Duodenal mucosa (tissue), 2 donors: ENCODE results near the gene SLC16A11.
A peak's percentile ranks its signal among the peaks of the same experiment; 100 is the strongest.

Source experiments
- H3K27ac ChIP-seq: one replicate; pipeline ENCODE4 v1.7.0; 2013; ENCODE audit warnings: low read depth, low read length
- H3K27me3 ChIP-seq, 2 donors: one replicate each; pipeline ENCODE4 v1.7.0; 2013; ENCODE audit warnings: low read length in 2 of 2, control low read depth in 1 of 2; ENCODE audit not compliant: insufficient read depth in 2 of 2, control insufficient read depth in 1 of 2
- H3K36me3 ChIP-seq, 2 donors: one replicate each; pipeline ENCODE4 v1.7.0; 2013; ENCODE audit warnings: low read length in 2 of 2, control low read depth in 1 of 2; ENCODE audit not compliant: insufficient read depth in 2 of 2, control insufficient read depth in 1 of 2
- H3K4me1 ChIP-seq, 2 donors: one replicate each; pipeline ENCODE4 v1.7.0; 2013; ENCODE audit warnings: low read length in 2 of 2, control low read depth in 1 of 2; ENCODE audit not compliant: insufficient read depth in 2 of 2, control insufficient read depth in 1 of 2
- H3K4me3 ChIP-seq, 2 donors: one replicate each; pipeline ENCODE4 v1.7.0; 2013; ENCODE audit warnings: low read length in 2 of 2, low read depth in 1 of 2
- H3K9ac ChIP-seq, 2 donors: one replicate each; pipeline ENCODE4 v1.7.0; 2013; ENCODE audit warnings: low read length in 2 of 2, low read depth in 1 of 2
- H3K9me3 ChIP-seq, 2 donors: one replicate each; pipeline ENCODE4 v1.7.0; 2013; ENCODE audit warnings: low read length in 2 of 2, control low read depth in 1 of 2; ENCODE audit not compliant: control insufficient read depth in 1 of 2

SLC16A11 gene

GRCh38 chr17:7026471-7027115, 17.3 kb downstream of the SLC16A11 start:
- Histone ChIP-seq H3K36me3 (no peaks in the 10 kb centered on the region), H3K27ac (no peak overlapping the region), H3K27me3 (no peaks in the 10 kb centered on the region), H3K9me3 (no peaks in the 10 kb centered on the region), H3K9ac (no peak overlapping the region), H3K4me1 (peaks cover 11 to 20% of the 10 kb centered on the region in 2 donors), H3K4me3 (no peak overlapping the region)

- peaks cover 13 to 23% of the 10 kb centered on the region in 2 donors for H3K4me1 ChIP-seq
- no peak overlapping the region for H3K9ac ChIP-seq
- no peaks in the 10 kb centered on the region for H3K27me3 ChIP-seq
- H3K4me3 ChIP-seq, result no peak overlapping the region
- no peaks in the 10 kb centered on the region for H3K36me3 ChIP-seq
- H3K27ac ChIP-seq, result no peak overlapping the region
- no peaks in the 10 kb centered on the region for H3K9me3 ChIP-seq
Measured at GRCh38 chr17:7025245-7025644, 18.6 kb downstream of the SLC16A11 start.

GRCh38 chr17:7024402-7024785, 19.5 kb downstream of the SLC16A11 start:
- no peaks in the 10 kb centered on the region for H3K27me3 ChIP-seq
- no peak overlapping the region for H3K9ac ChIP-seq
- H3K36me3 ChIP-seq, result no peaks in the 10 kb centered on the region
- H3K27ac ChIP-seq, result no peak overlapping the region
- peaks cover 13 to 20% of the 10 kb centered on the region in 2 donors for H3K4me1 ChIP-seq
- no peaks in the 10 kb centered on the region for H3K9me3 ChIP-seq
- no peak overlapping the region for H3K4me3 ChIP-seq

- peak overlapping the region; percentile 72 for H3K27ac ChIP-seq
- peak overlapping the region; percentile 49 to 65 for H3K4me3 ChIP-seq
- peaks cover 13 to 20% of the 10 kb centered on the region in 2 donors for H3K4me1 ChIP-seq
- no peaks in the 10 kb centered on the region for H3K9me3 ChIP-seq
- H3K27me3 ChIP-seq, result no peaks in the 10 kb centered on the region
- H3K36me3 ChIP-seq, result no peaks in the 10 kb centered on the region
- H3K9ac ChIP-seq, result peak overlapping the region; percentile 49 to 70
Measured at GRCh38 chr17:7023576-7024401, 20.1 kb downstream of the SLC16A11 start.

- peak within 1 kb of the TSS; percentile 49 to 65 for H3K4me3 ChIP-seq
- H3K36me3 ChIP-seq, result no peaks in the 10 kb centered on the region
- peak within 1 kb of the TSS; percentile 72 for H3K27ac ChIP-seq
- peaks cover 14 to 22% of the 10 kb centered on the region in 2 donors for H3K4me1 ChIP-seq
- H3K27me3 ChIP-seq, result no peaks in the 10 kb centered on the region
- no peaks in the 10 kb centered on the region for H3K9me3 ChIP-seq
- peak within 1 kb of the TSS; percentile 49 to 70 for H3K9ac ChIP-seq
Measured at GRCh38 chr17:7022781-7023571, 20.9 kb downstream of the SLC16A11 start, which contains the start of gene BCL6B. BCL6B (plus strand) TSS chr17:7023050; CDS start chr17:7023672, 622 bp downstream.

- H3K27ac ChIP-seq, result peak overlapping the region; percentile 61
Measured at GRCh38 chr17:7021993-7022778, 21.7 kb downstream of the SLC16A11 start.

GRCh38 chr17:7020894-7021664, 22.8 kb downstream of the SLC16A11 start:
- Histone ChIP-seq H3K36me3 (peaks cover 0 to 5% of the 10 kb centered on the region in 2 donors), H3K9me3 (no peaks in the 10 kb centered on the region), H3K4me1 (peaks cover 27 to 30% of the 10 kb centered on the region in 2 donors), H3K9ac (peak overlapping the region in 1 of 2 donors; percentile 69), H3K27me3 (no peaks in the 10 kb centered on the region), H3K4me3 (peak overlapping the region in 1 of 2 donors; percentile 50), H3K27ac (no peak overlapping the region)

More at GRCh38 chr17:7021993-7022778, 21.7 kb downstream of the SLC16A11 start:
- peak overlapping the region; percentile 49 to 69 for H3K9ac ChIP-seq
- peaks cover 0 to 5% of the 10 kb centered on the region in 2 donors for H3K36me3 ChIP-seq
- H3K4me3 ChIP-seq, result peak overlapping the region; percentile 49 to 50
- no peaks in the 10 kb centered on the region for H3K27me3 ChIP-seq
- H3K9me3 ChIP-seq, result no peaks in the 10 kb centered on the region
- peaks cover 21 to 24% of the 10 kb centered on the region in 2 donors for H3K4me1 ChIP-seq

GRCh38 chr17:7019839-7020519, 23.9 kb downstream of the SLC16A11 start:
- Histone ChIP-seq H3K4me1 (peaks cover 36 to 38% of the 10 kb centered on the region in 2 donors), H3K27me3 (no peaks in the 10 kb centered on the region), H3K9ac (peak overlapping the region; percentile 15 to 57), H3K9me3 (no peaks in the 10 kb centered on the region), H3K4me3 (peak overlapping the region; percentile 48 to 59), H3K27ac (peak overlapping the region; percentile 37), H3K36me3 (peaks cover 0 to 5% of the 10 kb centered on the region in 2 donors)
